HG02943 (cell line): ENCODE measurements around the gene IPO7.
"Not testable (repeated sequence)": the region's sequence is repeated elsewhere in the genome, so short reads cannot be mapped to it uniquely, and the experiment has no call there.

Source experiments
- ATAC-seq: cut with Tn5 transposase; IDR thresholded peaks from one replicate; pipeline ENCODE4 v1.9.1; 2021; ENCODE audit warnings: mild to moderate bottlenecking, low read depth, moderate library complexity; ENCODE audit not compliant: unreplicated experiment

The IPO7 gene

DNA sequence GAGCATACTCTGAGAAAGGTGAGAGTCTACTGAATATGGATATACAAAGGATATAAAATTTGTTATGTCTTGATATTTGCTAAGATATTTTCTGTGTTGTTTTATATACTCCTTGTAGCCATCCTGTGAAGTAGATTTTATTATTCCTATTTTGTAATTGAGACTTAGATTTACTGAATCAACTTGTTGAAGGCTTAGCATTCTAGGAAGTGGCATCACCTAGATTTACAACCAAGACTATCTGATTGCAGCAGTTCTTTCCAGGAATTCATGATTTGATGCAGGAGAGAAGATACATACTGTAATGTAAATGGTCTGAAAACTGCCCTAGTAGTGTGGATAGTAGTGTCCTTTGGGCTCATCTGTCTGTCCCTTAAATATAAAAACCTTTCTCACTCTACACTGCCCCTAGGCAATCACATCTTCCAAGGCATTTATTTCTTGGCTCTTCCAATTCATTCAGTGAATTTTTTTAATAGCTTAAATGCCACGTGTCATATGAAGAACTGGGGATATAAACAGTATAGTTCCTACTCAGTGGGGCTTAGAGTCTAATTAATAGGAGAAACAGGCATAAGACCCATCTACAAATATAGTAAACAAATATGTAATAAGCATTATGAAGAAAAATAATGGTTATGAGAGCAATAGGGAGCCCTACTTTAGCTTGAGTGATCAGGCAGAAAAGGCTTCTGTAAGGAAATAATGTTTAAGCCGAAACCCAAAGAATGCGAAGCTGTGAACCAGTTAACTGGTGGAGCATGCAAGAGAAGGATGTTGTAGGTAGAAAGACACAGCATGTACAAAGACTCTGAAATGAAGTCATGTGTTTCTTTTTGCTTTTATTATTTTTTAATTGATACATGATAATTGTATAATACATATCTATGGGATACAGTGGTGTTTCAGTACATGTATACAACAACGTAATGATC lies 13.6 kb downstream of the IPO7 start:
- ATAC-seq, result no peak

DNA sequence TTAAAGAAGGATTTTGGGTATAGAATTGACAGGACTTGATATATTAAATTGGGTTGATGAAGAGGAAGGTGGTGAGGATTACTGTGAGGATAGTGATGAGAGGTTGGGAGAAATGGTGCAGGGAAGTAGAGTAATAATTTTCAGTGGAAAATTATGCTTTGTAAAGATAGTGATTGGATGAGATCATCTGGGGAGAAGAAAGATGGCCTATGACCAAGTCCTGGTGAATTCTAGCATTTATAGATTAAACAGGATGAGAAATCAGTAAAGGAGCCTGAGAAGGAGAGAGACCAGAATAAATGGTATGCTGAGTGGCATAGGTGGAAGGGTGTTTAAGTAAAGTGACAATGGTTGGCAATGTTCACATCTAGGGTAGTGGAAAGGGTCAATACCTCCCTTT lies 15.0 kb downstream of the IPO7 start:
- no peak for ATAC-seq

DNA sequence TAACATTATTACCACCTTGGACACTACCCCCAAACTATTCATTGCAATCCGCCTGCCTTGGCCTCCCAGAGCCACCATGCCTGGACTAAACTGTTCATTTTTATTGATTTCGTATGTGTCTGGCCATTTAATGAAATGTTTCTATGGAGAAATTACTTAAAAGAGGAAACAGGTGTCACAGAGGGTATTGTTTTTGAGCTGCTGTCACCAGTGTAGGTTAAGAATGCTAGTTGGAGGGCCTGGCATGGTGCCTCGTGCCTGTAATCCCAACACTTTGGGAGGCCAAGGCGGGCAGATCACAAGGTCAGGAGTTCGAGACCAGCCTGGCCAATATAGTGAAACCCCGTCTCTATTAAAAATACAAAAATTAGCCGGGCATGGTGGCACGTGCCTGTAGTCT lies 17.4 kb downstream of the IPO7 start:
- ATAC-seq, result not testable (repeated sequence)

DNA sequence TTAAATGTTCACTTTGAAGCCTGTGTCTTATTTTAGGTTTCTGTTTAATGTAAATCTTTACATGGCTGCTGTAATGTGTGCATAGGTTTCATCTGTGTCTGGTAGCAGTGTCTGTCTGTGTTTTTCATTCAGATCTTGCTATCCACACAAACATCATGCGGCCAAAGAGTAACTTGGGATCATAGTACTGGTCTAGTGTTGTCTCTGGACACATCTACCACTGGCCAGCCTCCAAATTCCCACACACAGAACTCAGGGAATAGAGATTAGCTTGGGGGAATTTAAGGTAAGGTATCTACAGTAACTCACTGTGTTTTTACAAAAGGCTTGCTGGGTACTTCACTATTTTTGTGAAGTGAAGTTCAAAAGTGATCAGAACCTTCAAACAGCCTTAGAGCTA lies 44.3 kb downstream of the IPO7 start:
- no peak for ATAC-seq

DNA sequence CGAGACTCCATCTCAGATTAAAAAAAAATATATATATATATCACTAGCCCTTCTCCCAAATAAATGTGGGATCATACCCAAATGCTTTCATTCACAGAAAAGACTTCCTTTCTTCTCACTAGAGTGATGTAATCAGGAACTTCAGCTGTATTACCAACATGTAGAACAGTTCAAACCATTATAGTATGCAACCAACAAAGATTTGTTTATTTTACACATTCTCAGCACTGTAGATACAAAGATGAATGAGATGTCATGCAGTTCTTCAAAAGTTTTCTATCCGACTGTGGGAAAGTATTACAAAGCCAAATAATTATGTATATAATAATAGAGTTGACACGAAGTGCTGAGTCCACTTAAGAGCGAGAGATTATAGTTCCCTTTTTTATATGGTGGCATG lies 54.2 kb downstream of the IPO7 start:
- no peak for ATAC-seq

DNA sequence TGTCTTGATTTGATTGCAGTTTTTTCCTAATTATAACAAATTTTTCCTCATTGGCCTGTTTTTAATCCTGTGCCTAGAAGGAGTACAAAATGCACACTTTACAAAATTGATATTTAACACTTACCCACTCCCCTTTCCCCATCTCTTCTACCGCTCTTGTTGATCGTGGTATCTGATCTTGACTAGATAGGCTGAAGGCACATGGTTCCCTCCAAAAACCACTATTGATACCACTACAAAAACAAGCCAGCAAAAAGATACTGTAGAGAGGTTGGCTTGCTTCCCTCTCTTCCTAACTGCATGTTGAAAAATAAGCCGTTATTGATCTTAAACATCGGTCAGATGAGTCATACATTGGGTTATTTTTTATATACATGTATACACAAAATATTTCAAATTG lies 61.8 kb downstream of the IPO7 start:
- ATAC-seq, result no peak

DNA sequence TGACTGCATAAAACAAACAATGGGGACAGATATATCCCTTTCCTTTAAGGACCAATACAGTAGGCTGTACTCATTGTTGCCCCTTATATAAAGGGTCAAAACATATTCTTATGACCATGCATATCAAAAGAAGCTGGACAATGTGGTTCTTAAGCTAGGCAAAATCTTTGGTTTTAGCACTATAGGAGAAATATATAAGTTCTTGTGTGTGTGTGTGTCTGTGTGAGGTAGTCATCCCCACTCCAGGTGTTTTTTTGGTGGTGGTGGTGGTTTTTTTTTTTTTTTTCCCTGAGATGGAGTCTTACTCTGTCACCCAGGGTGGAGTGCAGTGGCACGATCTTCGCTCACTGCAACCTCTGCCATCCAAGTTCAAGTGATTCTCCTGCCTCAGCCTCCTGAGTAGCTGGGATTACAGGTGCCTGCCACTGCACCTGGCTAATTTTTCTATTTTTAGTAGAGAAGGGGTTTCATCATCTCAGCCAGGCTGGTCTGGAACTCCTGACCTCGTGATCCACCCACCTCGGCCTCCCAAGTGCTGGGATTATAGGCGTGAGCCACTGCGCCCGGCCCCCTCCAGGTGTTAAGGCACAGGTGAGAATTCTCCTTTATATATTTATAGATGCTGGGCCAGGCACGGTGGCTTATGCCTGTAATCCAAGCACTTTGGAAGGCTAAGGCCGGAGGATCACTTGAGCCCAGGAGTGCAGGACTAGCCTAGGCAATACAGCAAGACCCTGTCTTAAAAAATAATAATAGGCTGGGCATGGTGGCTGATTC lies 64.3 kb downstream of the IPO7 start:
- no peak for ATAC-seq

DNA sequence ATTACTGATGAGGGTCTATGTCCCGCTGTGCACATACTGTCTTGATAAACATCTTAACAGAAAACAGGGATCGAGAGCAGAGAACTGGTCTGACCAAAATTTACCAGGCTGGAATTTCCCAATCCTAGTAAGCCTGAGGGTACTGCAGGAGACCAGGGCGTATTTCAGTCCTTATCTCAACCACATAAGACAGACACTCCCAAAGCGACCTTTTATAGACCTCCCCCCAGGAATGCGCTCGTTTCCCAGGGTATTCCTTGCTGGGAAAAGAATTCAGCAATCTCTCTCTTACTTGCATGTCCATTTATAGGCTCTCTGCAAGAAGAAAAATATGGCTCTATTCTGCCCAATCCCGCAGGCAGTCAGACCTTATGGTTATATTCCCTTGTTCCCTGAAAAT lies 67.6 kb downstream of the IPO7 start:
- not testable (repeated sequence) for ATAC-seq

DNA sequence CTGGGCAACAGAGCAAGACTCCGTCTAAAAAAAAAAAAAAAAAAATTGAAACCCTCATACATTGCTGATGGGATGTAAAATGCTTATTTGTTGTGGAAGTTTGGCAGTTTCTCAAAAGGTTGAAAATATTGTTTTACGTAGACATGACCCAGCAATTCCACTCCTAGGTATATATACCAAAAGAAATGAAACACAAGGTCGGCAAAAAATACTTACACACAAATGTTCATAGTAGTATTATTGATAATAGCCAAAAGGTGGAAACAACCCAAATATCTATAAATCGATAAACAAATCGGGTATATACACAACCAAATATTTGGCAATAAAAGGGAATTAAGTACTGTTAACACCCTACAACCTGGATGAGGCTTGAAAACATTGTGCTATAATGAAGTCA lies 71.3 kb downstream of the IPO7 start:
- no peak for ATAC-seq

DNA sequence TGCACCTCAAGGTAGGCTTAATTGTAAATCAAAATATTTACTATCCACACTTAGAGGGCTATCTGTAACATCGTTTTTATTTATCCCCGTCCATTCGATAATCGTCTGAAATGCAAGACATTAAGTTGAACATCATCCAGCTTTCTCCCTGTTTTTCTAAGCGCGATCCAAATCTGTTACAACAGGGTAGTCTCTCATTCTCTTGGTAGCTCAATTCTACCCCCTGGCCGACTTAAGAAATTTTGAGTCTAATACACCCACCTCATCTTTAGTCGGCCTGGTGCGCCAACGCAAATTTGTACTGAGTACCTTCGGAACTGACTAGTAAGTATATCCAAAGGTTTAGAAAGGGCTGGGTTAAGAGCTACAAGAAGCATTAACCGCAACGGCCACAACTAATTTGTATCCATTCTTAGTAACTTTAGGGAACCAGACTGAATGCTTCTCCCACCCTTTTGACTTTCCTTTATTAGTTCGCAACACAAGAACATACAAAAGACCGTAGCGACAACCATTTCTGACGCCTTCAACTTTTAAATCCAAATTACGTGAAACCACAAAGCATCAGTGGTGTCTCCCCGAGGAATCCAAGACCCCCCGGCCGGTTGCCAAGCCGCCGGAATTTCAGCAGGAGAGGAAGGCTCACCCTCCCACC lies 75.3 kb downstream of the IPO7 start:
- ATAC-seq, result no peak

DNA sequence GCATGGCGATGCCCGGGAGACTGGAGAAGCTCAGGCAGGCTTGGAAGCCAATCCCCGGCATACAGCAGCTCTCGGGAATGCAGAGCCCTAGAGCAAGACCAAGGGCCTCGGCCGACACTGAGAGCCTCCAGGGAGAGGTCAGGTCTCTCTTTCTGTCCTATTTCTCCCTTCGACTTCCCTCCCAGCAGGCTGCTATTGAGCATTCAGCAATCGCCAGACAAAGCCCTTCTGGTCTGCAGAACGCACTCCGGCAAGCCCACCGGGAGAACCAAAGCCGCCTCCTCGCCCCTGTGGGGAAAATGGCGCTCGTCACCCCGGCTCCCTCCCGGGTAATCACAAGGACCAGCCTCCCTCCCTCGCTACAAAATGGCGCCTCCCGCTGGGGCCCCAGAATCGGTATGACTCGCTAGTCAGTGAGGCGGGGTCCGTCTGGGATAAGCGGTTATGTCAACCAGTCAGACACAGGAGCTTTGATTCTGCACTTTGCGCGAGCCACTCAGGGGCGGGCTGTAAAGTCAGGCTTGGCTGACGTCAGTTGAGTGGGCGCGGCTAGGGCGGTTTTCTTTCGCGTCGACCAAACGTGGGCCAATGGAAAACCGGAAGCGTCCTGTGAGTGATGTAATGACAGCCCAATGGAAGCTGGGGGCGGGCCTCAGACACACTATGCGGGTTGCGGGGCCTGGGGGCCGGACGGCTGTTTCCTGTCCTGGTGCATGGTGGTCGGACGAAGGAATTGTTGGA lies 76.0 kb downstream of the IPO7 start, which contains the start of gene ZNF143:
TSS of gene ZNF143 (plus strand) at position 691 of the 741 bp plus-strand sequence. CDS start 10,297 bp downstream, outside the sequence.
- peak; percentile 91 for ATAC-seq

DNA sequence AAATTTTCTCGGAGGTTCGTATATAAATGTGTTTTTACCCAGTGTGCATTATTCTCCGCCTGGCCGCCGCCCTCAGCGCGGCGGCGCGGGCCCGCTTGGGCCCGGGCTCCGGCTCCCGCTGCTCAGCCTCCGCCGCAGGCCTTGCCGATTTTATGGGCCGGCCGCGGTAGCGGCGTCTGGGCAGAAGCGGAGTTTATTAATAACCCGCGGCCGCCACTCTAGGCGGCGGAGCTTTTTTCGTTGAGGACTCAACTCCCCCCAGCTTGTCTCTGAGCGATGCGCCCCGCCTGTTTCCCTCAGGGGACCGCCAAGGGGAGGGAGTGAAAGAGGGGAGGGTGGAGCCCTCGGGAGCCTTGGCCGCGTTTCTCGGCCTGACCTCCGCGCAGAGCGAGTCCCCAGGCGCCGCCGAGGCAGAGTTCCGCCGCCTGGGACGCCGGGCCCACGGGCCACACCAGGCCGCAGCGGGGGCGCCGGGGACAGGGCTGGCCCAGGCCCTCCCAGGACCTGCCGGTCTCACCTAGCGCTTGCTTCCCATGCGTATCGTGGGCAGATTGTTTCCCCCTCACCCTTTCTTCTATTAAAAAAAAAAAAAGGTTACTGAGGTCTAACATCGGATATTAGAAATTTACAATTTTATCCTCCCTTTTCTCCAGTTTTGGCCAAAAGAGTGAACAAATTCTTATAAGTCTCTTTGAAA lies 76.8 kb downstream of the IPO7 start:
- peak; percentile 50 for ATAC-seq

DNA sequence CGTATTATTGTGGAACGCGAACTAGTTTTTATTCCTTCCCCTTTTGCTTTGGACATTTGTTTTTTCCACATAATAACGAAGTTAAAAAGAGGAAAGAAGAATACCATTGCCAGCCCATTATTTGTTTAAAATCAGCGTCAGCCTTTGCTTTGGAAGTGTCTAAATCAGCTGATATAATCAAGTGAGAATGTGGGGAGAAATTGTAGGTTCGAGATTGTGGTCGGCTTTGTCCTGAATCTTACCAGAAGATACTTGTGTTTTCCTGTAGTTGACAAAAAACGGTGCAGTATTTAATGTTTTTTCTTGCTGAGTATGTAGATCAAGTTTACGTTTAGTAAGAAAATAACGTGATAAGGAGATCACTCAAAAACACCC lies 77.3 kb downstream of the IPO7 start:
- no peak for ATAC-seq

DNA sequence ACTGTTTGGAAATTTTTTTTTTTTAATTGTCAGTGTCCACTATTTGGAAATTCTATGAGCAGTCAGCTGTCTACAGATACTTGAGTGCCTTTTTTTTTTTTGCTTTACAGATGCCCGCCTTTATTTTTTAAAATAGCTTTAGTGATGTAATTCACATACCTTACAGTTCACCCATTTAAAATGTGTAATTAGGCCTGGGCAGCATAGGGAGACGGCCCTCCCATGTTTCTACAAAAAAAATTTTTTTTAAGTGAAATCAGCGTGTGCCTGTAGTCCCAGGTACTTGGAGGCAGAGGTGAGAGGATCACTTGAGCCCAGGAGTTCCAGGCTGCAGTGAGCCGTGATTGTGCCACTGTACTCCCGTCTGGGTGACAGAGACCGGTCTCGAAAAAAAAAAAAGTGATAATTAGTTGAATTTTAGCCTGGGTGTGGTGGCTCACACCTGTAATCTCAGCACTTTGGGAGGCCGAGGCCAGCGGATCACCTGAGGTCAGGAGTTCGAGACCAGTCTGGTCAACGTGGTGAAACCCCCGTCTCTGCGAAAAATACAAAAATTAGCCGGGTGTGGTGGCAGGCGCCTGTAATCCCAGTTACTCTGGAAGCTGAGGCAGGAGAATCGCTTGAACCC lies 77.8 kb downstream of the IPO7 start:
- ATAC-seq, result no peak

DNA sequence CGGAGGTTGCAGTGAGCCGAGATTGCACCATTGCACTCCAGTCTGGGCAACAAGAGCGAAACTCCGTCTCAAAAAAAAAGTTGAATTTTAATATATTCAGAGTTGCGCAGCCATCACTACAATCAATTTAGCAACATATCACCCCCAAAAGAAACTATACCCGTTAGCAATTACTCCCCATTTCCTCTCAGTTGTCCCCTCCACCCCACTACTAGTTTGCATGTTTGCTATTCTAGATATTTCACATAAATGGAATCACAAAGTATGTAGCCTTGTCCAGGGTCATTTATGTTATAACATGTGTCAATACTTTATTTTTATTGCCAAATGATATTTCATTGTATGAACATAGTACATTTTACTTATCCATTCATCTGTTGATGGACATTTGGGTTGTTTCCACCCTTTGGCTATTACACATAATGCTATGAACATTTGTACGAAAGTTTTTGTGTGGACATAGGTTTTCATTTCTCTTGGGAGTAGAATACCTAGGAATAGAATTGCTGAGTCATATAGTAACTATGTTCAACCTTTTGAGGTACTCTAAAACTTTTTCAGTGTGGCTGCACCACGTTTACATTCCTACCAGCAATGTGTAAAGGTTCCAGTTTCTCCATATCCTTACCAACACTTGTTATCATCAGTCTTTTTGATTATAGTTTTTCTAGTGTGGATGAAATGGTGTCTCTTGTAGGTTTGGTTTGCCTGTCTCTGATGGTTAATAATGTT lies 78.5 kb downstream of the IPO7 start:
- no peak for ATAC-seq

DNA sequence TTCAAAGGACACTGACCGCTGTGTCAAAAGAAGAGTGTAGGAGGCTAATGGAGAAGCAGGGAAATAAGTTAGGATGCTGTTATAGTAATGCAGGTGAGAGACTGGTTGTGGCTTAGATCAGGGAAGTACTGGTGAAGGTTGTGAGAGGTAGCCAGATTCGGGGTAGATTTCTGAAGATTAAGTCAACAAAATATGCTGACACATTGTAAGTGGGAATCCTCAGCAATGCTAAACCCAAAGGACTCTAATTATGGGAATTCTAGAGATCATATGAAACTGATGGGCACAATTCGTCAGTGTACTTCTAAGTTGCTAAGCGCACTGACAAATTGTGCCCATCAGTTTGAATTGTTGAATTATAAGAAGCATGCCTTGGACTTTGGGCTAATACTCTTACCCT lies 86.3 kb downstream of the IPO7 start:
- no peak for ATAC-seq

DNA sequence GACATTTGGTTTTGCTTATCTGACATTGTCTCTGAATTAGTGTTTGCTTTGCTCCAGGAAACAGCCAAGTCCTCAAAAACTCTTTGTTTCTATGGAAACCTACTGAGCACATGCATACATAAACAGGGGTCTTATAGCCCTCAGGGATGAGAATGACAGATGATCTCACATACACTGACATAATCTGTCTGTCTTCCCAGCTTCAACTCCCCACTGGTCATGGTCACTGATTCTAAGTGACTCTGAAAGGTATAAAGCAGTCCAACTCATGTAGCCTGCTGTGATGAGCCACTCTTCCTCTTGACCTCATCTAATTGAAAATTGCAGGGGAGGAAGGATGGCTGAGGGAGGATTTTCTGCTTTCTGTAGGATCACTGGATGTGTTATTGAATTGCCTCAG lies 89.0 kb downstream of the IPO7 start:
- ATAC-seq, result no peak

DNA sequence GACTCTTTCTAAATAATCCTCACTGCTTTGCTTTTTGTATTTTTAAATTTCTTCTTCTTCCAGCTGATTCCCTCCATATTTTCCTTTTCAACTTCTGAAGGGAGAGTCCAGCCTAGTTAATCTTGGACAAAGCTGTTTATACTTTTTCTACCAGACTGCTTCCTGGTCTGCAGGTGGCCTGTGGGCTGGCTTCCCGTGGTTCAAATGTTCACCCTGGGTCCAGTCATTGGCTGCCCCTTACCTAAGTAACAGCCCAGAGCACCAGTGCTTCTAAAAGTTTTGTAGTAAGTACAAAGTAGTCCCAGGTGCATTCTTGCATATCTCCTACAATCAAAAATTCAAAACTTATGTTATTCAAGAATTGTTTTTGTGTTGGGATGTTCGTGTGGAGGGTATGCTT lies 95.4 kb downstream of the IPO7 start:
- ATAC-seq, result no peak
